D721Med (cell line): ENCODE measurements around the gene ARL2BP.

ENCODE experiments used
- DNase-seq: peaks from one replicate; pipeline ENCODE4 v3.0.0; 2011; ENCODE audit warnings: low spot score; ENCODE audit not compliant: insufficient read length
- FAIRE-seq: peaks from 2 replicates; lab custom pipeline; 2011; peaks lifted over from hg19 to GRCh38; lab: Jason Lieb, UNC
- CTCF ChIP-seq: IDR thresholded peaks from 2 replicates; pipeline ENCODE4 v1.5.1; 2012; ENCODE audit warnings: mild to moderate bottlenecking, control low read depth; ENCODE audit not compliant: insufficient read depth; ENCODE audit errors: missing control alignments

Gene ARL2BP

DNA sequence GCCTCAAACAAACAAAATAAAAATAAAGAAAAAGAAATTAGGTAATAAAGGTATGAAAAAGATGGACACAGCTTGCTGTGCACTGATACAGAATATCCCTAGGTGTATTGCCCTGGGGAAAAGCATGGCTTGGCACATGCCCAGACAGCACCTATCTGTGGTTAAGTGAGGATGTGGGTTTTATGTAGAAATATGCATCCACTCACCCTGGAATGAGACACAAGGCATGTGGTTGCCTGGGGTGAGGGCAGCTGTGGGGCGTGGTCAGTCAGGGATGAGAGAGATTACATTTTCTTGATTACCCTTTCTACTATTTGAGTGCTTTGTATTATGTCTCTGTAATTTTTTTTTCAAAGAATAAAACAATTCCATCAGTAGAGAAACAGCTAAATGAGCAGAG lies 32.5 kb downstream of the ARL2BP start:
- FAIRE-seq (no peak), DNase-seq (no peak)
- no peak for TF ChIP-seq CTCF

DNA sequence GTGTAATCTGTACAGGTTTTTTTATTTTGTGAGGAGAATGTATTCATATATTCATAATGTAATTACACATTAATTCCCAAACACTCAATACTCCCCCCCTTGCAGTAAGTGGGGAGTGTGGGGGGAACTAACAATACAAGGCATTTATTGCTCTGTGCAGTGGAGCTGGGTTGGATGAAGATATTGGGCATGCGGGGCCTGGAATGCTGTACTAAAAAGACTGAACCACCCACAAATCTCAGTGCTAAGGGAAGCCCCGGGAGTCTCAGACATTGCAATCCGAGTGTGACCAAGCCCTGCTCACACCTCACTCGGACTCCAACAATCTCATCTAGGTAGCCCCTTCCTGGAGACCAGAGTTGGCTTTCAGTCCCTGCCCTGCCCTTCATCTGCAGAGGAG lies 33.4 kb downstream of the ARL2BP start:
- FAIRE-seq (no peak), DNase-seq (no peak)
- TF ChIP-seq CTCF = no peak

DNA sequence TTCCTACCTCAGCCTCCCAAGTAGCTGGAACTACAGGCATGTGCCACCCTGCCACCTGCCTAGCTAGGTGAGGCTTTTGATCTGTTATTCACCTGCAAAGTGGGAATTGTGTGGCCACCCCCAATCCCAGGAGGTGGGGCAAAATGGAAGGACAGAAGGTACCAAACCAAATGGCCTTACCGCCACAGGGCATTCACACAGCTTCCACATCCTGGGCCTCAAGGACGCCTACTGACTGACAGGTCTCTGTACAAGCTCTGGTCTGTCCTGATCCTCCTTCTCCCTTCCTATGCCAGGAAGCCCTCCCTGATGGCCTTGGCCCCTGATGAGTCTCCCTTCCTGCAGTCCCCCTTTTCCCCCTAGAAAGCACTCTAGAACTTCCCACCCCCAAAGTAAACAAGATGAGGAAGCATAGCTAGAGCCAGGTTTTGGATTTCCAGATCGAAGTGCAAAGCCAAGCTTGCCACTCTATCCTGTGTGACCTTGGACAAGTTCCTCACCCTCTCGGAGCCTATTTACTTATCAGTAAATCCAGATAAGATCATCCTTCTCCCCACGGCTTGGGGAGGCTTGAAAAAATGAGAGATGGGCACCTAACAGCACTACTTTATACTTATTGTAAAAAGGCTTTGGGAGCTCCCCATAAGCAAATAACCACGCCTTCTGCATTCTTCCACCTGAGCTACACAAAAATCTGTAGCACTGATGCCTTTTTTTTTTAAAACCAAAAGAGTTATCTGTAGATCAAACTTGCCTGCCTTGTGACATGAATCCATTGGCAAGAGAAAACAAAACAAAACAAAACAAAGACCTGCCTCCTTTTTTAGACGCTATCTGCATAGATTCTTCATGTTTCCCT lies 35.0 kb downstream of the ARL2BP start:
- no peak for DNase-seq
- no peak for TF ChIP-seq CTCF
- no peak for FAIRE-seq

- TF ChIP-seq CTCF = no peak
- DNase-seq (no peak), FAIRE-seq (no peak)
These were observed 36.7 kb downstream of the ARL2BP start for GRCh38 chr16:57281791-57282190.

GRCh38 chr16:57282510-57283213 lies 37.6 kb downstream of the ARL2BP start:
- DNase-seq (no peak), FAIRE-seq (no peak)
- no peak for TF ChIP-seq CTCF

- no peak for DNase-seq
- FAIRE-seq = no peak
These were observed 38.3 kb downstream of the ARL2BP start for GRCh38 chr16:57283214-57283958.

More at GRCh38 chr16:57283214-57283958, 38.3 kb downstream of the ARL2BP start:
- TF ChIP-seq CTCF = no peak
